Keratinocyte (primary cell): ENCODE data around the gene VRK3. TPM values are rescaled to one million over a fixed set of nuclear protein-coding genes. Genes with fewer than 3 reads are reported as not detected.

Experiments
- DNase-seq: peaks from one replicate; pipeline ENCODE4 v3.0.0-alpha.2; 2011; ENCODE audit warnings: low read depth, missing footprints, low spot score
- FAIRE-seq: peaks from 2 replicates; lab custom pipeline; 2011; peaks lifted over from hg19 to GRCh38; lab: Jason Lieb, UNC
- H2AFZ ChIP-seq: 2 replicates; pipeline ENCODE4 v1.6.0; 2012; ENCODE audit warnings: low read length, control low read depth, inconsistent platforms; ENCODE audit not compliant: control insufficient read depth
- H3K27ac ChIP-seq: 2 replicates; pipeline ENCODE4 v1.5.1; 2011; ENCODE audit warnings: low read length; ENCODE audit not compliant: control insufficient read depth, insufficient read depth
- H3K27me3 ChIP-seq: 3 replicates; pipeline ENCODE4 v1.6.0; 2011; ENCODE audit warnings: low read length; ENCODE audit not compliant: control insufficient read depth, insufficient read depth; ENCODE audit errors: extremely low read depth
- H3K36me3 ChIP-seq, 2 experiments: 2 replicates in 1 of 2; 3 replicates in 1 of 2; pipeline ENCODE4 v1.5.1; 2011; ENCODE audit warnings: low read length in 2 of 2, mild to moderate bottlenecking in 1 of 2; ENCODE audit not compliant: control insufficient read depth in 2 of 2, insufficient read depth in 2 of 2; ENCODE audit errors: extremely low read depth in 1 of 2
- H3K4me1 ChIP-seq: 3 replicates; pipeline ENCODE4 v1.5.1; 2011; ENCODE audit warnings: low read length; ENCODE audit not compliant: control insufficient read depth, insufficient read depth; ENCODE audit errors: extremely low read depth
- H3K4me2 ChIP-seq: 3 replicates; pipeline ENCODE4 v1.6.0; 2011; ENCODE audit warnings: low read depth, low read length; ENCODE audit not compliant: control insufficient read depth, insufficient read depth; ENCODE audit errors: extremely low read depth
- H3K4me3 ChIP-seq, 3 experiments: fragments of 200-600 bp in 1 of 3; sonication (generic) in 1 of 3; 2 replicates in 2 of 3; 3 replicates in 1 of 3; pipeline ENCODE4 v1.5.1; 2011 to 2016; ENCODE audit warnings: low read length in 3 of 3, mild to moderate bottlenecking in 3 of 3, control low read depth in 2 of 3, inconsistent platforms in 1 of 3, low read depth in 1 of 3, mixed read lengths in 1 of 3, mixed run types in 1 of 3, moderate library complexity in 1 of 3; ENCODE audit not compliant: control insufficient read depth in 2 of 3, insufficient read depth in 2 of 3; ENCODE audit errors: extremely low read depth in 1 of 3
- H3K79me2 ChIP-seq: 2 replicates; pipeline ENCODE4 v1.6.0; 2012; ENCODE audit warnings: low read length; ENCODE audit not compliant: control insufficient read depth, insufficient read depth
- H3K9ac ChIP-seq: 3 replicates; pipeline ENCODE4 v1.6.0; 2011; ENCODE audit warnings: low read length; ENCODE audit not compliant: control insufficient read depth, insufficient read depth; ENCODE audit errors: extremely low read depth
- H3K9me1 ChIP-seq: 3 replicates; pipeline ENCODE4 v1.6.0; 2011; ENCODE audit warnings: low read length; ENCODE audit not compliant: control insufficient read depth, insufficient read depth; ENCODE audit errors: extremely low read depth
- H3K9me3 ChIP-seq: 2 replicates; pipeline ENCODE4 v1.5.1; 2012; ENCODE audit warnings: low read depth, low read length; ENCODE audit not compliant: control insufficient read depth
- H4K20me1 ChIP-seq: 3 replicates; pipeline ENCODE4 v1.6.0; 2011; ENCODE audit warnings: low read length; ENCODE audit not compliant: control insufficient read depth, insufficient read depth; ENCODE audit errors: extremely low read depth
- EZH2 ChIP-seq: IDR thresholded peaks from one replicate; pipeline ENCODE4 v1.6.1; 2012; ENCODE audit warnings: inconsistent platforms, mild to moderate bottlenecking, low read length, moderate library complexity
- dilution Hi-C: fragments of 300-500 bp; cut with MboI; formaldehyde crosslinking; loops from one replicate; pipeline ENCODE4 v1.7.0; 2020; ENCODE audit warnings: low sequenced_read_pairs; ENCODE audit not compliant: extremely low pct_ligation_motif_present
- polyA plus RNA-seq, 5 experiments: library from polyadenylated mRNA; depleted of rRNA in 3 of 5; stranded (reverse) in 3 of 5; stranded (forward) in 1 of 5; unstranded in 1 of 5; fragments of >200 nt; gene quantifications; 1 replicate in 1 of 5; 2 replicates in 3 of 5; 3 replicates in 1 of 5; pipeline versions ENCODE4 v1.2.1 to v1.2.3, GENCODE V29; 2011 to 2012; ENCODE audit warnings: missing spikeins in 2 of 5, low read depth in 1 of 5, low replicate concordance in 1 of 5
- TF ChIP-seq, protein P1 (sequence below), 3 experiments: IDR thresholded peaks in 1 of 3; conservative IDR thresholded peaks in 1 of 3; optimal IDR thresholded peaks in 1 of 3; 2 replicates in 2 of 3; 3 replicates in 1 of 3; pipeline versions ENCODE3 to v1.5.1; 2011; ENCODE audit warnings: low read length in 3 of 3, mild to moderate bottlenecking in 3 of 3, moderate library complexity in 2 of 3, control low read depth in 1 of 3, inconsistent platforms in 1 of 3; ENCODE audit not compliant: insufficient read depth in 2 of 3; ENCODE audit errors: extremely low read depth in 1 of 3

Gene VRK3
- polyA plus RNA-seq, 1 donor (not counting 4 experiments of a cell fraction or from before 2014, with no cell fraction given) = 15.6 TPM

DNA sequence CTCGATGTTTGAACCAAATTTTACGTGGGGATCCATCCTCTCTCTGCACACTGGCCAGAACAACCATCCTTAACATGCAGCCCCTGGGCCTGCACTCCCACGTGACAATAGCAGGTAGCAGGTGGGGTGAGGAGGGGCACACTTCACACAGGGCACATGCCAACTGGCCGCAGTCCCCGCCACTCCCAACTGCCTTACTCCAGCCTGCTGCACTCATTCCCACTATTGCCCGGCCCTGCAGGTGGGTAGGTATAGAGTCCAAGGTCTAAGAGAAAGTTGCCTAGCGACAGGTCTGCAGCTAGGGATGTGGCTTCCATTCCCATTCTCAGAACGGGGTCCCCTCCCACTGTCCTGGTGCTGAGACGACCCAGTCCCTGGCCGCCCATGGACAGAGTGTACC lies 18.0 kb downstream of the VRK3 start:
- H4K20me1 ChIP-seq = peaks cover 19% of the 10 kb centered on the region
- peaks cover 9 to 35% of the 10 kb centered on the region in 2 experiments for H3K36me3 ChIP-seq
- no peaks in the 10 kb centered on the region for H3K79me2 ChIP-seq
- peaks cover 2% of the 10 kb centered on the region for H3K9me1 ChIP-seq
- no peak overlapping the region for H3K27ac ChIP-seq
- no peaks in the 10 kb centered on the region for H3K9me3 ChIP-seq
- no peak overlapping the region for H2AFZ ChIP-seq
- no peaks in the 10 kb centered on the region for H3K27me3 ChIP-seq
- peaks cover 12% of the 10 kb centered on the region for H3K4me1 ChIP-seq
- TF ChIP-seq, protein P1, sequence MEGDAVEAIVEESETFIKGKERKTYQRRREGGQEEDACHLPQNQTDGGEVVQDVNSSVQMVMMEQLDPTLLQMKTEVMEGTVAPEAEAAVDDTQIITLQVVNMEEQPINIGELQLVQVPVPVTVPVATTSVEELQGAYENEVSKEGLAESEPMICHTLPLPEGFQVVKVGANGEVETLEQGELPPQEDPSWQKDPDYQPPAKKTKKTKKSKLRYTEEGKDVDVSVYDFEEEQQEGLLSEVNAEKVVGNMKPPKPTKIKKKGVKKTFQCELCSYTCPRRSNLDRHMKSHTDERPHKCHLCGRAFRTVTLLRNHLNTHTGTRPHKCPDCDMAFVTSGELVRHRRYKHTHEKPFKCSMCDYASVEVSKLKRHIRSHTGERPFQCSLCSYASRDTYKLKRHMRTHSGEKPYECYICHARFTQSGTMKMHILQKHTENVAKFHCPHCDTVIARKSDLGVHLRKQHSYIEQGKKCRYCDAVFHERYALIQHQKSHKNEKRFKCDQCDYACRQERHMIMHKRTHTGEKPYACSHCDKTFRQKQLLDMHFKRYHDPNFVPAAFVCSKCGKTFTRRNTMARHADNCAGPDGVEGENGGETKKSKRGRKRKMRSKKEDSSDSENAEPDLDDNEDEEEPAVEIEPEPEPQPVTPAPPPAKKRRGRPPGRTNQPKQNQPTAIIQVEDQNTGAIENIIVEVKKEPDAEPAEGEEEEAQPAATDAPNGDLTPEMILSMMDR (optimal IDR thresholded peaks at IDR 0.05 in 1 of 3, IDR thresholded peaks at IDR 0.05 in 1 of 3, conservative IDR thresholded peaks at IDR 0.05 in 1 of 3; ENCODE audit: extremely low read depth in 1 of 3, insufficient read depth in 2 of 3, low read length in 3 of 3) = no peak
- TF ChIP-seq EZH2 = no peak
- FAIRE-seq (no peak), DNase-seq (no peak)
- H3K4me3 ChIP-seq = no peak overlapping the region
- dilution Hi-C loops = no loop called here
- H3K9ac ChIP-seq = no peak overlapping the region
- H3K4me2 ChIP-seq = no peak overlapping the region

DNA sequence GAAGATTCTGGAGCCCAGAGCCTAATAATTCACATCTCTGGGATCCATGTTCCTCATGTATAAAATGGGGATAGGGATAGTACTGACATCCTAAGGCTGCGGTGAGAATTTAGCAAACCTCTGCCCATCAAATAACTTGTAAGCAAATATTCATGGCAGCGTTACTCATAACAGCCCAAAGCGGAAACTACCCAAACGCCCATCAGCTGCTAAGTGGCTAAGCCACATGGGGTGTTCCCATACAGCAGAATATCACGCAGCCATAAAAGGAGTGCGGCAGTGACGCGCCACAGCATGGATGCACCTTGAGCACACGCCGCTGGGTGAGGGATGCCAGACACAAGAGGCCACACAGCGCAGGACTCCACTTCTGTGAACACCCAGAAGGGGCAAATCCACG lies 19.7 kb downstream of the VRK3 start:
- H3K9ac ChIP-seq = no peak overlapping the region
- no peak for DNase-seq
- H3K27ac ChIP-seq = no peak overlapping the region
- peaks cover 2% of the 10 kb centered on the region for H3K9me1 ChIP-seq
- peaks cover 12% of the 10 kb centered on the region for H3K4me1 ChIP-seq
- dilution Hi-C loops = no loop called here
- H3K9me3 ChIP-seq = no peaks in the 10 kb centered on the region
- H2AFZ ChIP-seq = no peak overlapping the region
- H3K4me3 ChIP-seq = no peak overlapping the region
- H3K79me2 ChIP-seq = no peaks in the 10 kb centered on the region
- H4K20me1 ChIP-seq = peaks cover 26% of the 10 kb centered on the region
- peaks cover 13 to 42% of the 10 kb centered on the region in 2 experiments for H3K36me3 ChIP-seq
- no peaks in the 10 kb centered on the region for H3K27me3 ChIP-seq
- no peak for TF ChIP-seq EZH2
- TF ChIP-seq, protein P1 (optimal IDR thresholded peaks at IDR 0.05 in 1 of 3, IDR thresholded peaks at IDR 0.05 in 1 of 3, conservative IDR thresholded peaks at IDR 0.05 in 1 of 3; ENCODE audit: extremely low read depth in 1 of 3, insufficient read depth in 2 of 3, low read length in 3 of 3) = no peak
- H3K4me2 ChIP-seq = no peak overlapping the region
- no peak for FAIRE-seq
